ENCODE measurements around the gene CARMIL1. TPM values are rescaled to one million over a fixed set of nuclear protein-coding genes. Genes with fewer than 3 reads are reported as not detected.

CARMIL1 gene
- total RNA-seq, 1 donor, result 38.7 TPM

- no peak overlapping the region for H3K4me3 ChIP-seq (ENCODE audit: low read depth, low read length)
- no peak for DNase-seq (ENCODE audit: low read depth)
- no peak for TF ChIP-seq CTCF (IDR thresholded peaks at IDR 0.05; ENCODE audit: insufficient read depth, low read length)
Observed at GRCh38 chr6:25512560-25512959, 233.4 kb downstream of the CARMIL1 start.

- no peak for TF ChIP-seq CTCF (IDR thresholded peaks at IDR 0.05; ENCODE audit: insufficient read depth, low read length)
- no peak for DNase-seq (ENCODE audit: low read depth)
Observed at GRCh38 chr6:25519856-25520255, 240.7 kb downstream of the CARMIL1 start.

GRCh38 chr6:25524542-25524941 is 245.4 kb downstream of the CARMIL1 start:
- H3K4me3 ChIP-seq (ENCODE audit: low read depth, low read length), result no peak overlapping the region
- no peak for TF ChIP-seq CTCF (IDR thresholded peaks at IDR 0.05; ENCODE audit: insufficient read depth, low read length)
- no peak for DNase-seq (ENCODE audit: low read depth)

More at GRCh38 chr6:25519856-25520255, 240.7 kb downstream of the CARMIL1 start:
- no peak overlapping the region for H3K4me3 ChIP-seq (ENCODE audit: low read depth, low read length)

GRCh38 chr6:25525078-25525477 is 245.9 kb downstream of the CARMIL1 start:
- no peak for DNase-seq (ENCODE audit: low read depth)
- no peak for TF ChIP-seq CTCF (IDR thresholded peaks at IDR 0.05; ENCODE audit: insufficient read depth, low read length)
- H3K4me3 ChIP-seq (ENCODE audit: low read depth, low read length), result no peak overlapping the region

- no peak overlapping the region for H3K4me3 ChIP-seq (ENCODE audit: low read depth, low read length)
- TF ChIP-seq CTCF (IDR thresholded peaks at IDR 0.05; ENCODE audit: insufficient read depth, low read length), result no peak
- no peak for DNase-seq (ENCODE audit: low read depth)
Observed at GRCh38 chr6:25534942-25535631, 255.9 kb downstream of the CARMIL1 start.

GRCh38 chr6:25535632-25536225 is 256.6 kb downstream of the CARMIL1 start:
- DNase-seq (ENCODE audit: low read depth), result no peak
- TF ChIP-seq CTCF (IDR thresholded peaks at IDR 0.05; ENCODE audit: insufficient read depth, low read length), result no peak
- H3K4me3 ChIP-seq (ENCODE audit: low read depth, low read length), result no peak overlapping the region
